Anterior cingulate cortex (tissue), 58 donors: Measurements from ENCODE around the gene LOXHD1.

Source experiments
- DNase-seq, 58 donors: peaks; one replicate each; lab custom pipeline; 2025; lab: John Stamatoyannopoulos, UW

Gene LOXHD1, protein sequence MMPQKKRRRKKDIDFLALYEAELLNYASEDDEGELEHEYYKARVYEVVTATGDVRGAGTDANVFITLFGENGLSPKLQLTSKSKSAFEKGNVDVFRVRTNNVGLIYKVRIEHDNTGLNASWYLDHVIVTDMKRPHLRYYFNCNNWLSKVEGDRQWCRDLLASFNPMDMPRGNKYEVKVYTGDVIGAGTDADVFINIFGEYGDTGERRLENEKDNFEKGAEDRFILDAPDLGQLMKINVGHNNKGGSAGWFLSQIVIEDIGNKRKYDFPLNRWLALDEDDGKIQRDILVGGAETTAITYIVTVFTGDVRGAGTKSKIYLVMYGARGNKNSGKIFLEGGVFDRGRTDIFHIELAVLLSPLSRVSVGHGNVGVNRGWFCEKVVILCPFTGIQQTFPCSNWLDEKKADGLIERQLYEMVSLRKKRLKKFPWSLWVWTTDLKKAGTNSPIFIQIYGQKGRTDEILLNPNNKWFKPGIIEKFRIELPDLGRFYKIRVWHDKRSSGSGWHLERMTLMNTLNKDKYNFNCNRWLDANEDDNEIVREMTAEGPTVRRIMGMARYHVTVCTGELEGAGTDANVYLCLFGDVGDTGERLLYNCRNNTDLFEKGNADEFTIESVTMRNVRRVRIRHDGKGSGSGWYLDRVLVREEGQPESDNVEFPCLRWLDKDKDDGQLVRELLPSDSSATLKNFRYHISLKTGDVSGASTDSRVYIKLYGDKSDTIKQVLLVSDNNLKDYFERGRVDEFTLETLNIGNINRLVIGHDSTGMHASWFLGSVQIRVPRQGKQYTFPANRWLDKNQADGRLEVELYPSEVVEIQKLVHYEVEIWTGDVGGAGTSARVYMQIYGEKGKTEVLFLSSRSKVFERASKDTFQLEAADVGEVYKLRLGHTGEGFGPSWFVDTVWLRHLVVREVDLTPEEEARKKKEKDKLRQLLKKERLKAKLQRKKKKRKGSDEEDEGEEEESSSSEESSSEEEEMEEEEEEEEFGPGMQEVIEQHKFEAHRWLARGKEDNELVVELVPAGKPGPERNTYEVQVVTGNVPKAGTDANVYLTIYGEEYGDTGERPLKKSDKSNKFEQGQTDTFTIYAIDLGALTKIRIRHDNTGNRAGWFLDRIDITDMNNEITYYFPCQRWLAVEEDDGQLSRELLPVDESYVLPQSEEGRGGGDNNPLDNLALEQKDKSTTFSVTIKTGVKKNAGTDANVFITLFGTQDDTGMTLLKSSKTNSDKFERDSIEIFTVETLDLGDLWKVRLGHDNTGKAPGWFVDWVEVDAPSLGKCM (N-terminal part only)

DNA sequence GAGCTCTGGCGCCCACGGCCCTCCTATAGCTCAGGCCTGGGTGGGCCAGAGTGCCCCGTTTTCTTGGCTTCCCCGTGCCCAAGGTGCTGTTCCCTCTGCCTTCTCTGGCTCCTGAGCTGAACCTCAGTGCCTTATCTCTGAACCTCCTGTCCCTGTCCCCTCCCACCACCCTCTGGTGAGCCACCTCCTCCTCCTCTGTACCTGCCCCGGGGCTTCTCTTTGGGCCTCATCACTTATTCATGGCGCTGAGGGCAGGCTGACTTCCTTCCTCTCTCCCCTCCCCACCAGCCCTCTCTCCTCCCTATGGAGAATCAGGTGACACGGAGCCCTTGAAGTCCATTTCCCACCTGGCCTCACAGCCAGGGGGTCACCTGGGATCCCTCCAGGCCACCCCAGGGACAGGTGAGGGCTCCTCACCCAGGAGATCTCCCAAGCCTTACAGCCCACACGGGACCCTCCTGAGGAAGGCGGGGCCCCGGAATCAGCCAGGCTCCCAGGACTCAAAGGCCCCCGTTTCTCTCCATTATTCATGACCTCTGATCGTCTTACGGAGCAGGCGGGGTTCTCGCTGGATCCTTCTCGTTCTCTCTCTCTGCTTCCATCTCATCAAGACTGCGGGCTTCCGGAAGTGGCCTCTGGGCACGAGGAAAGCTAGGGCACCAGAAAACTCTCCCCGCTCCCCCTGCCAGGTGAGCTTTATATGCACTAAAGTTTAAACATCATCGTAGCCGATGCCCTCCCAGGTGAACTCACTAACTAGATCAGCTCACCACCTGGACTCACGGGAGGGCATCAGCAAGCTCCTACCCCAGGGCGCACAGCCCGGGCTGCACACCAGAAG, at the start of gene LOXHD1:
LOXHD1 (minus strand) TSS at position 106 of the 841 bp plus-strand sequence. CDS start 187 bp downstream, outside the sequence.
- no peak for DNase-seq

DNA sequence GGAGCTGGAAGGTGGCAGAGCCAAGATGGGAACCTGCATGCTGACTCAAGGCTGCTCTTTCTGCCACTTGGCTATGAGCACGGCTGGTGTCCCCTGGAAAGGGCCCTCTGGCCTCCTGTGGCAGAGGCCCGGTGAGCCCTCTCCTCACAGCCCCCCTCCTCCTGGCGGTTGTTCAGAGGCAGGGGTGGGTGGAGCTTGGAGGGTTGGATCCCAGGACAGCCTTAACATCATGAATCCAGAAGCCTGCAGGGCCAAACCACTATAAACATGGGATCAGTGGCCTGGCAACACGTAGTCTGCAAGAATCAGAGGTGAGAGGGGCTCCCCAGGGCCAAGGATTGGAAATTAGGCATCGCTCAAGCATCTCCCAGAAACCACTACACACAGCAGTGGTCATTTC, 48.5 kb upstream of the LOXHD1 start:
- DNase-seq, result no peak

DNA sequence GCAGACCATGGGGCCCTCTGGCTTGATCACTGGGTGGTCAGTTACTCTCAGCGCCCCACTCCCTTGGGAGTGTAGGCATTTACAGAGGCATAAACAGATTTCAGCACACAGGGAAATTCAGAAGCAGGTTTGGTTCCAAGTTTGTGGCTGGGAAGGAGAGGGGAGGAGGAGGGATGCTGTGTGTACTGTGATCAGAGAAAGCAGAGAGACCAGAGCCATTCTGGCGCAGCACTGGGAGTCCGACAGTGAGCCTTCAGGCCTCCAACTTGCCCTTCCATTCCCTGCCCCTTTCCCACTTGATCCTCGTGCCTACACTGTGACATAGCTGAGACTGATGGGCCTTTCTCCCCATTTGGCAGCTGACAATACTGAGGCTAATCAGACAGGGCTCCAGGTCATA, 47.8 kb upstream of the LOXHD1 start:
- DNase-seq, result no peak

DNA sequence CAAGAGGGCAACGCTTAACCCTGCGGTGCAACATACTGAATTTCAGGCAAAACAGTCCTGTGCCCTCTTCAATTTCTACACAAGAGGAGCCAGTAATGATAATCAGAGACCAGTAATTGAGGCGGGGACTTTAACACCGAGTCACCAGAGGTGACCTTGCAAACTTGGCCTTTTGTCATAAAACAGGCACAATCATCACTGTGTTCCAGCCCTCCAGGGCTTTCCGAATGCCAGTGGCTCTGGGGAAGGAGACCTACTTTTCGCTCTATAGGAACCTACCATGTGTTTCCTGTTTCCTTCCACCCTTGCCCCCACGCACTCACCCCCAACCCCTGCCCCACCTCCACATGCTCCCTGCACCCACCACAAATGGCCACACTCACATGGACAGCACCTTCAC, 47.2 kb upstream of the LOXHD1 start:
- no peak for DNase-seq

DNA sequence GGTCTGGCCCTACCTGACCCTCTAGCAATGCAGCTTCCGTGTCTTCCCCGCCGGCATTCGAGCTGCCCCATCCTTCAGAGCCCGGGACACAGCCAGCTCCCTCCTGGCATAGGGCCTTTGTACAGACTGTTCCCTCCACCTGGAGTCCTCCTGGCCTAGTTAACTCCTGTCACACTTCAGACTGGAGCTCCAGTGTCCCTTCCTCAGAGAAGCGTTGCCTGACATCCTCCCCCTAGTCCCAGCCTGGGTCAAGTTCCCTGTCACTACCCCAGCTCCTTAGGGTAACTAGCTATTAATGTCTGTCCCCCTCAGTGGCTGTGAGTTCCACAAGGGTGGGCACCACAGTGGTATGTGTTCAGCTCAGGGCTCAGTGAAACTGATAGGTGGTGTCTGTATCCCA, 45.5 kb upstream of the LOXHD1 start:
- no peak for DNase-seq

DNA sequence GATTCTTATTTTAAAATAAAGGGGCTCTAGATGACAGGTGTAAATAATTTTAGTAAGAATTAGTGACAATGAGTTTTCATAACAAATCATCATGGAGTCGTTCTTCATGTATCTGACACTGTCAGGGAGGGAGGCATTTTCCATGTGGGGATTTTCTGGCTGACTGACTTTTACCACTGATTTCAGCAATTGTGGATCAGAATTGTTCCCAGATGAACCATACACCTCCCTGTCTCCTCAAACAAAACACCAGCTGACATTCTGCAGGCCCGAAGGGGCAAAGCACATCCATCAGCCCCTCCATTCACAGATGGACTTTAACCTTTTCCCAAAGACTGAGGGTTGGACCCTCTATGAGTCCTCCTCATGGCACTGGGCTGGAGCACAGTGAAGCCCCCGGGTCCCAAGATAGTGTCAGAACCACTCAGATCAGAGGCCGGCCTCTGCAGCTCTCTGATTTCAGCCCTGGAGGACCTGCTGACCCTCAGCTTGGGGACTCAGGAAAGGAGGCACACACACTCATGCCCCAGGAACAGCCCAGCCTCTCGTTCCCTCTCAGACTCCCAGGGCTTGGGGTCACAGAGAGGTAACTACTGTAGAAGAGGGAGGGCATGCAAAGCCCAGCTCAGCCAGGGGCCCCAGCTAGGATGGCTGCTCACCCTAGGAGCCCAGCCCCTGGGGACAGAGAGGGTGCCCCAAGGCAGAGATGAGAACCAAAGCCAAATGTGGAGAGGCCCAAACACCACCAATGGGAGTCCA, 43.2 kb upstream of the LOXHD1 start:
- no peak for DNase-seq

DNA sequence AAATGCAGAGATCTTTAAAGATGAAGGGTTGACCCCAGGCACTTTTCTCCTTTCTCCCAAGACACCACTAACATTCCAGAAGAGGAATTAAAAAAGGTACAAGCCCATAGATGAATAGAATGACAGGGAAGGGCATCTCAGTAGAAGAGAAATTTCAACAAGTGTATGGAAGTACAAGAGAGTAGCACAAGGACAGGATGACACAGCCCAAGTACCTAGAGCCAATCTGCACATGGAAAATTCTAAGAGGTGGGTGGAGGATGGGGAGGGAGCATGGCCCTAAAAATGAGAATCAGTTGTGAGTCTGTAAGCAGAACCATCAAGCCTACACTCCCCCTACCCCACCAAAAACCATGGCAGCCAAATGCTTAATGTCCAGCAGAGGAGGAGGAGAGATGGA, 39.7 kb upstream of the LOXHD1 start:
- no peak for DNase-seq

DNA sequence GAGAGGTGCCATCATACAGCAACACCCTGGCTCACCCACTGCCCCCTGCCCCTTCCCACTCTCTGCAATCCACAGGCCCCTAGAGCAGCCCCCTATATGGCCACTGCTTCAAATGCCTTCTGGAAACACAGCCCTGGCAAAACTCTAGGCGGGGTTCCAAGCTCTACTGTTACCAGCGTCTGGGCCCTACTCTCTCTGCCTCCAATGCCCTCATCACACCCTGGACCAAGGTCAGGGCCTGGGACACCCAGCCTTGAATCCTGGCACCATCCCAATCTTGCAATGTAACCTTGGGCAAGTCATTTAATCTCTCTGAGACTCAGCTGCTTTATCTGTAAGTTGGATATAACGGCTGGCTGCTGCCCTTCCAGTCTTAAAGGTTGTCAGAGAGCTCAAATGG, 39.2 kb upstream of the LOXHD1 start:
- DNase-seq, result no peak

DNA sequence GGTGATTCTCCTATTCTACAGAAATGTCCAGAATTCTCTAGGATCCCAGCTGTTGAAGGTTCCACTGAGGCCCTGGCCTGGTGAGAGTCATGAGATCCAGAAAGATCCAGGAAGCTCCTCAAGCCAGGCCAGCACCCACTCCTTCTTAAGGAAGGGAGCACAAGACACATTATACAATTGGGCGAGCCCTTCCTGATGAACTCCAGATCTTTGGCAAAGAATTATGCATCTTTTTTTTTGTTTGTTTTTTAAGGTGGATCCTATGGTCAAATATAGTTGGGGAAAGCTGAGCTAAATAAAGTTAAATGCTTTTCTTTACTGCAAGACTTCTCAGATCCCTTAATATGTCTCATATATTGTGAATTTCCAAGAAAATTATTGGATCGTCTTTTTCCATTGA, 37.0 kb upstream of the LOXHD1 start:
- no peak for DNase-seq

DNA sequence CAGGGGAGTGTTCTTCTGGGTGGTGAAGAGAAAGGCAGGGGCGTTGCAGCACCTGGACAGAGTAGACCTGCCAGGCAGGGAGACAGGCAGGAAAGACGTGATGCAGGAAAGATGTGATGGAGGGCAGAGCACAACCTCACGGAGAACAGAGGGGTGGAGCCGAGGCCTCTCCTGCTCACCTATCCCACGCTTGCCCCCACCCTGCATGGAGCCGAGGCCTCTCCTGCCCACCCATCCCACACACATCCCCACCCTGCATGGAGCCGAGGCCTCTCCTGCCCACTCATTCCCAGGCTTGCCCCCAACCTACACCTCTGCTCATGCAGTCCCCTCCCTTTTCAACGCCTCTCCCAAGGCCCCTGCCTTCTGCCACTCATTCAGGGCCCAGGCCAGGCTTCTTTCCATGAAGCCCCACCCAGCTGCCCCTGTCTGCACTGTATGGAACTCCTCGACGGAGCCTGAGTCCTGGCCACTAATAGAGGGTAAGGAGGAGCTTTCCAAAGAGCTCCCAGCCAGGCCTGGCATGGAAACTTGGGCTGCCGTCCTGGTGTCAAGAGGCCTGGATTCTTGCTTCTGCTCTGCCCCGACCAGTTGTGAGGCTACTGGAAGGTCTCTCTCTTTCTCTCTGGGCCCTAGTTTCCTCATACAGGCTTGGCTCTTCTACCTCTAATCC, 32.0 kb upstream of the LOXHD1 start:
- no peak for DNase-seq

DNA sequence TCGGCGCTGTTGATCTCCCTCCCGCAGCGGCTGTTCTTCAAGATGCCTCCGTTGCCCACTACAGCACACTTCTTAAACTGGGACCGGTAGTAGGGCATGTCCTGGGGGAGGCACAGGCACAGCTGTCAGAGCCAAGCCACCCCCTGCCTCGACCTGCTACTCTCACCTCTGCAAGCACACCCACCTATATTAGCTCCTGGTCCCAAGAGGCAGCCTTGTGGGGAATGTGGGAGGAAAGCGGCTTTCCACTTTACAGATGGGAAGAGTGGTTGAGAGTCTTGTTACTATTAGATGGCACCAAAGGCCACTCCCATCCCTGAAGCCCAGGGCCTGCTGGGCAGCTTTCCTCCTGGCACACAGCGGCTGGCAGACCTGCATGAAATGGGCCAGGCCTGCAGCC, 29.2 kb upstream of the LOXHD1 start:
- DNase-seq, result no peak

DNA sequence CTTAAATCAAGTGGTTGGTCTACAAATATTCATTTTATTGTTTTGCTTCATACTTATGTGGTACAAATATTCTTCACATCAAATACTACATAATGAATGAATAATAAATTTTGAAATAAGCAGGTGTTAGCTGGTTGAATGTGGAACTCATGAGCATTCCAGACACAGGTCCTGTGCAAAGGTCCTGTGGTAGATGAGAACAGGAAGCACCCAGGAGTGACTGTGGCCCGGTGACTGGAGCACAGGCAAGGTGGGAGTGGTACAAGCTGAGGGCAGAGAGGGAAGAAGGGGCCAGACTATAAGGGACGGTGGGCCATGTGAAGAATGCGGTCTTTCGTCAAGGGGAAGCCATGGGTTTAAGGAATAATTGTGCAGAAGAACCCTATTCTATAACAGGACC, 26.2 kb upstream of the LOXHD1 start:
- DNase-seq, result no peak

DNA sequence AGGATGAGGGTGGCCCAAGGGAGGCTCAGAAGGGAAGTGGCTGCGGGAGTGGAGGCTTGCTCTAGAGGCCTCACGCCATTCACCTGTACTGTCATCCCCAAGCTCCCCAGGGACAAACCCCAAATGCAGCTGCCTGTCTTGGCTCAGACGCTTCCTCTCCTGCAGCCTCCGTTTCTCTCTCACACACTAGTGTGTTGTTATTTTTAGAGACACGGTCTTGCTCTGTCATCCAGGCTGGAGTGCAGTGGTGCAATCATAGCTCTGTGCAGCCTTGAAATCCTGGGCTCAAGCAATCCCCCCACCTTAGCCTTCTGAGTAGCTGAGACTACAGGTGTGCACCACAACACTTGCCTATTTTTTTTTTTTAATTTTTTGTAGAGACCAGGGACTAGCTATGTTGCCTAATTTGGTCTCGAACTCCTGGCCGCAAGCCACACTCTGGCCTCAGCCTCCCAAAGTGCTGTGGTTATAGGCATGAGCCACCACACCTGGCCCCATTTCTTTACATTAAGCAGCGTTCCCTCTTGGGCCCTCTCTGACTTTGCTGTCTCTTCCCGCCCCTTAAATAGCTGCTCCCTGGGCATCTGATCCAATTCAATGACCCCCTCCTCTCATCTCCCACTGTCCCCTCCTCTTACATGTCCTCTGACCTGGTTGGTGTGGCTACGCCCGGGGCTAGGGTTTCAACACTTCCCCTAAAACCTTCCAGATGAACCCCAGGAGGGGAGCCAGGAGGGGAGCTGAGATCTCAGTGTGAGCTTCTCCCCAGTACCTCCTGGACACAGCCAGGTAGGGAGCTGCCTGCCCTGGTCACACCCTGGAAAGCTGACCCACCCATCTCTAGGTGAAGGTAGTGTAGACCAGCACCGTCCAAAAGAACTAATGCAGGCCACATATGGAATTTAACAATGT, 24.0 kb upstream of the LOXHD1 start:
- peak in 3 of 58 donors; percentile 7 to 36 (median 21) for DNase-seq

DNA sequence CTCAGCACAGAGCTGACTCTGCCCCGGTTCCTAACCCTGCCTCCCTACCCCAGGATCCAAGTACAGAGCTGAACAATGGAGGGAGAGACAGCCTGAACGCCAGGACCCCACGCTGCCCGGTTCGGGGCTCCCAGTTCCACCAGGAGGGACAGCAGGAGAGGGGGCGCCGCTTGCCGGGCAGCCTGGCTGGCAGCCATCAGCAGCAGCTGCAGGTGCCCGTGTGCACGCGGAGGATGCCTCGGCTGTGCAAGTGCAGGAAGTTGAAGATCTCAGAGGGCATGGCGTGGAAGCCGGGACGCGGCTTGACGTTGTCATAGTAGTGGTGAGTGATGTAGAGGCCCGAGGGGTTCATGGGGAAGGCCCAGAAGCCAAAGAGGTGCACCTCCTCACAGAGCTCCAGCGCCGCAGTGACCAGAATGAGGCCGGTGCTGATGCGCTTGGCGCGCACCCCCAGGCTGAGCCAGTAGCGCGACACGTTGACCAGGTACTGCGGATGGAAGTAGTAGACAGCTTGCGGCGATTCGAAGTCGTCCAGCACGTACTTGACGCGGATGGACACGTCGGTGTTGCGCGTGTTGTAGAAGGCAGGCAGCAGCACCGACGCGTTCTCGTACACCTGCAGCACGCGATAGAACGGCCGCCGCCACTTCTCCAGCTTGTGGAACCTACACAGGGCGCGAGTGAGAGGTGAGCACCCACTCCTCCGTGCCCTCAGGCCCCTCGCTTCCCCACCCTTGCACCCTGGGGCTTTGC, 23.0 kb upstream of the LOXHD1 start:
- DNase-seq, result no peak

DNA sequence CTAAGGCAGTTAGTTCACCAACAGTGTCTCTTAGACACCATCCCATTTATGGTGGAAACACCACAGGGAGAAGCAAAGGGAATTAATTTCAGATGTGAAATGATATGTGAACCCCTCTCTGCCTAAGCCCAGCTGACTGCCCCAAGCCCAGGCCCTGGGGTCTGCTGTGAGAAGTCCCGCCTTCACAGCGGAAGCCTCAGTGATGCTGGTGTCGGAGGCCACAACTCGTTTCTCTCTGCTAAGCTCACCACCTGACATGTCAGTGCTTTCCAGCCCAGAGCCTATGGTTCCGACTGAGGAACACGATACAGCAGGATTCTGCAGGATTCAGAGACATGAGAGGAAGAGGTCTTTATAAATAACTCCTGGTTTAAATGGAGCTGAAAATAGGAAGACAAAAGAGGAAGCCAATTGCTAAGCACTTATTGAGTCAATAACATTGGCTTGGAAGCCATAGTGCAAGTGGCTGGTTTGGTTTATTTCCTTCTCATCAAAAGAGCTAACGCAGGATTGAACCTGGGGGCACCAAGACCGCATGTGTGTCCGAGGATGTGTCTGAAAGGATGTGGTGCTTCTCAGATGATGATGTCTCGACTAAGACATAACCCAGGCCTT, 21.9 kb upstream of the LOXHD1 start:
- no peak for DNase-seq

DNA sequence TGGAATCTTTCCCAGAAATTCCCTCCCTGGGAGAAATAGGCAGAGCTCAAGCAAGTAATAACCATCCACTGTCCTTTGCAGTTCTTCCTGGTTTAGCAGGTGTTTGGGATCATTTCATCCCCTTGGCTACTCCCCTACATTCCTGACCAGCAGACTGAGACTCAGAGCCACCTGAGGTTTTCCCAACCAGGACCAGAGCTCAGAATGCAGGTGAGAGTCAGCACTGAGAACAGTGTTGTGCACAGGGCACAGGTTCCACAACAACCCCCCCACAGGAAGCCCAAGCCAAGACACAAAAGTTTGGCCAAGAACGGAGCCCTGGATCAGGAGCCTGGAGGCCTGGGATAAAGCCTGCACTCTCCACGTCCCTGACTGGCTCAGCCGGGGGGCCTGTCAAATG, 21.0 kb upstream of the LOXHD1 start:
- no peak for DNase-seq
